DND-41 (cell line): ENCODE results near the gene RAB11FIP3.

Experiments used
- EZH2 ChIP-seq: IDR thresholded peaks from 3 replicates; pipeline ENCODE4 v1.6.1; 2012; ENCODE audit warnings: borderline replicate concordance, low read depth, mild to moderate bottlenecking, moderate library complexity, low read length, inconsistent platforms; ENCODE audit not compliant: severe bottlenecking
- TF ChIP-seq, protein P1 (sequence below): IDR thresholded peaks from 2 replicates; pipeline ENCODE4 v1.5.1; 2012; ENCODE audit warnings: borderline replicate concordance, low read length, moderate library complexity, mild to moderate bottlenecking; ENCODE audit not compliant: poor library complexity, severe bottlenecking; ENCODE audit errors: extremely low read depth

DNA sequence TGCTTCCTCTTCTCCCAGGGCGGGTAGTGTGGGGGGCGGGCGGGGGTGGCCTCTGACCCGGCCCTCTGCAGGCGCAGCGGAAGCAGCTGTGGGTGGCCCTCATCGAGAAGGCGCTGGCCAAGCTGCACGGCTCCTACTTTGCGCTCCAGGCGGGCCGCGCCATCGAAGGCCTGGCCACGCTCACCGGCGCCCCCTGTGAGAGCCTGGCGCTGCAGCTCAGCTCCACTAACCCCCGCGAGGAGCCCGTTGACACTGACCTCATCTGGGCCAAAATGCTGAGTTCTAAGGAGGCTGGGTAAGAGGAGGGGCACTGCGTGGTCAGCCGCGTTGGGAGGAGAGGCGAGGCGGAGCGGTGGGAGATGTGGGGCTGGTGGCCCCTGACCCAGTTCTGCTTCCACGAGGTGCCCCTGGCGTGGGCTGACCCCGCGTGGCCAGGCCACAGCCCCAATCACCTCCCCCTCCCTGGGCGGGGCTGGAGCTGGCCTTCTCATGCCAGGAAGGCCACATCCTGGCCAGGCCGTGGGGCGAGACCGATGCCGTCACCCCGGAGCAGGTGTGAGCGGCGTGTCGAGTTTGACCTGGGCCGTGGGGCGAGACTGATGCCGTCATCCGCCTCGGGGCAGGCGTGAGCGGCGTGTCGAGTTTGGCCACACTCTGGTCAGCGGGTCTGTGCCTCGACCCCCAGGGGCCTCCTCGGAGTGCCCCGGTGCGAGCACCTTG is 124.3 kb downstream of the RAB11FIP3 start:
- TF ChIP-seq, protein P1, sequence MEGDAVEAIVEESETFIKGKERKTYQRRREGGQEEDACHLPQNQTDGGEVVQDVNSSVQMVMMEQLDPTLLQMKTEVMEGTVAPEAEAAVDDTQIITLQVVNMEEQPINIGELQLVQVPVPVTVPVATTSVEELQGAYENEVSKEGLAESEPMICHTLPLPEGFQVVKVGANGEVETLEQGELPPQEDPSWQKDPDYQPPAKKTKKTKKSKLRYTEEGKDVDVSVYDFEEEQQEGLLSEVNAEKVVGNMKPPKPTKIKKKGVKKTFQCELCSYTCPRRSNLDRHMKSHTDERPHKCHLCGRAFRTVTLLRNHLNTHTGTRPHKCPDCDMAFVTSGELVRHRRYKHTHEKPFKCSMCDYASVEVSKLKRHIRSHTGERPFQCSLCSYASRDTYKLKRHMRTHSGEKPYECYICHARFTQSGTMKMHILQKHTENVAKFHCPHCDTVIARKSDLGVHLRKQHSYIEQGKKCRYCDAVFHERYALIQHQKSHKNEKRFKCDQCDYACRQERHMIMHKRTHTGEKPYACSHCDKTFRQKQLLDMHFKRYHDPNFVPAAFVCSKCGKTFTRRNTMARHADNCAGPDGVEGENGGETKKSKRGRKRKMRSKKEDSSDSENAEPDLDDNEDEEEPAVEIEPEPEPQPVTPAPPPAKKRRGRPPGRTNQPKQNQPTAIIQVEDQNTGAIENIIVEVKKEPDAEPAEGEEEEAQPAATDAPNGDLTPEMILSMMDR: peak; percentile 45
- no peak for TF ChIP-seq EZH2
